Esophagus muscularis mucosa (tissue), 4 donors: ENCODE measurements around the gene TRABD2B.

Source experiments
- CTCF ChIP-seq, 3 experiments: fragments of 200-600 bp in 2 of 3; fragments of 450-650 bp in 1 of 3; sonication (generic) in 2 of 3; IDR thresholded peaks; one replicate each; pipeline ENCODE4 v1.5.1; 2017 to 2019; ENCODE audit warnings: antibody characterized with exemption in 3 of 3, mild to moderate bottlenecking in 2 of 3, moderate library complexity in 1 of 3
- EP300 ChIP-seq: sonication (generic); formaldehyde crosslinking; IDR thresholded peaks from one replicate; pipeline ENCODE4 v1.6.1; 2017; ENCODE audit warnings: antibody characterized with exemption
- POLR2A ChIP-seq: fragments of 450-650 bp; IDR thresholded peaks from one replicate; pipeline ENCODE4 v1.6.1; 2017; ENCODE audit warnings: antibody characterized with exemption, moderate library complexity, mild to moderate bottlenecking, low read depth
- POLR2AphosphoS5 ChIP-seq, 2 donors: sonication (generic); formaldehyde crosslinking; IDR thresholded peaks; one replicate each; pipeline ENCODE4 v1.6.1; 2017; ENCODE audit warnings: antibody characterized with exemption in 2 of 2

DNA sequence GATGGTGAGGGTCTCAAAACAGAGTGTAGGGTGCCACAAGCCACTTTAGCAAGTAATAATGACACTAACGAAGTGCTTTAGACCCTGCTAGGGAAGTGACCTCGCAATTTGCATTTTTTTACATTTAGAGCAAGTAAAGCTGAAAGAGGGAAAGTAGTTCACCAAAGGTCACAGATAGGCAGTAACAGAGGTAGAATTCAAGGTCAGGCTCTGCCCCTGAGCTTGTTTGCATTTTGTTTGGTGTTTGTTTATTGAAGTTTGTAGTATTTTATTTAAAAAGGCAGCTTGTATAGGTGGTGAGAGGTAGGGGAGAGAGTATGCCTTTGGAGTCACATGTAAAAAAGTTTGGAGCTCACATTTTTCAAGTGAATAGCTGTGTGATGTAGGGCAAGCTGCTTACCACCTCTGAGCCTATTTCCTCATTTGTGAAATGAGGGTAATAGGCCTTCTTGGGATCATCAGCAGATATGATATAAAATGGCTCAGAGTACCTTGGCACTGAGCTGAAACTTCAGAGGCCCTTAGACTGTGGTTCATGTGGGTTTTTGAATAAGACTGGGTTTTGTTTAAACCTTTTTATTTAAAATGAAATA lies 142.5 kb downstream of the TRABD2B start:
- TF ChIP-seq CTCF (IDR thresholded peaks at IDR 0.05) (no peak), POLR2A (no peak), POLR2AphosphoS5 (IDR thresholded peaks at IDR 0.05) (no peak), EP300 (no peak)
